Neutrophil (primary cell): ENCODE results near the gene NUP62.

Experiments used
- H3K27ac ChIP-seq: fragments of 200-600 bp; sonication (generic); 2 replicates; pipeline ENCODE4 v1.5.1; 2016; ENCODE audit warnings: mild to moderate bottlenecking, moderate library complexity
- H3K27me3 ChIP-seq: fragments of 200-600 bp; sonication (generic); 2 replicates; pipeline ENCODE4 v1.6.0; 2016; ENCODE audit warnings: mild to moderate bottlenecking
- H3K36me3 ChIP-seq: fragments of 200-600 bp; sonication (generic); 2 replicates; pipeline ENCODE4 v1.5.1; 2017
- H3K4me1 ChIP-seq, 2 experiments: fragments of 200-600 bp in 1 of 2; sonication (generic) in 1 of 2; 1 replicate in 1 of 2; 2 replicates in 1 of 2; pipeline versions ENCODE4 v1.5.1 to v1.6.1; 2013 to 2016; ENCODE audit warnings: low read depth in 1 of 2, low read length in 1 of 2, mild to moderate bottlenecking in 1 of 2, moderate library complexity in 1 of 2; ENCODE audit not compliant: control insufficient read depth in 1 of 2, insufficient read depth in 1 of 2
- H3K4me3 ChIP-seq, 2 experiments: fragments of 200-600 bp in 1 of 2; sonication (generic) in 1 of 2; 1 replicate in 1 of 2; 2 replicates in 1 of 2; pipeline ENCODE4 v1.5.1; 2013 to 2016; ENCODE audit warnings: low read depth in 1 of 2, low read length in 1 of 2, mild to moderate bottlenecking in 1 of 2, moderate library complexity in 1 of 2
- H3K9me3 ChIP-seq: fragments of 200-600 bp; sonication (generic); 2 replicates; pipeline ENCODE4 v1.5.1; 2016
- CTCF ChIP-seq: fragments of 200-600 bp; sonication (generic); IDR thresholded peaks from 2 replicates; pipeline ENCODE4 v1.5.1; 2016; ENCODE audit warnings: antibody characterized with exemption

Gene NUP62

GRCh38 chr19:49869009-49869483 lies 60.3 kb downstream of the NUP62 start:
- peak overlapping the region; percentile 79 to 87 for H3K4me3 ChIP-seq
- H3K4me1 ChIP-seq = peaks cover 50 to 53% of the 10 kb centered on the region in 2 experiments
- TF ChIP-seq CTCF = no peak
- H3K9me3 ChIP-seq = no peaks in the 10 kb centered on the region
- H3K36me3 ChIP-seq = peaks cover 10% of the 10 kb centered on the region
- peak overlapping the region; percentile 91 for H3K27ac ChIP-seq
- H3K27me3 ChIP-seq = no peaks in the 10 kb centered on the region

GRCh38 chr19:49866933-49867782 lies 62.1 kb downstream of the NUP62 start, which contains the start of gene PNKP:
TSS of gene PNKP (minus strand) at chr19:49867576. CDS start at chr19:49867204, 372 bp downstream.
- peak within 1 kb of the TSS; percentile 87 to 93 for H3K4me3 ChIP-seq
- H3K27me3 ChIP-seq = no peaks in the 10 kb centered on the region
- H3K4me1 ChIP-seq = peaks cover 50 to 53% of the 10 kb centered on the region in 2 experiments
- H3K36me3 ChIP-seq = peaks cover 26% of the 10 kb centered on the region
- H3K9me3 ChIP-seq = no peaks in the 10 kb centered on the region
- peak within 1 kb of the TSS; percentile 91 for H3K27ac ChIP-seq
- TF ChIP-seq CTCF = peak; percentile 17

GRCh38 chr19:49864890-49865289 lies 64.4 kb downstream of the NUP62 start:
- peaks cover 49% of the 10 kb centered on the region for H3K36me3 ChIP-seq
- no peaks in the 10 kb centered on the region for H3K27me3 ChIP-seq
- no peaks in the 10 kb centered on the region for H3K9me3 ChIP-seq
- peaks cover 42% of the 10 kb centered on the region in 2 experiments for H3K4me1 ChIP-seq
- no peak overlapping the region for H3K4me3 ChIP-seq
- peak overlapping the region; percentile 45 for H3K27ac ChIP-seq
- no peak for TF ChIP-seq CTCF

GRCh38 chr19:49863935-49864320 lies 65.4 kb downstream of the NUP62 start:
- H3K27me3 ChIP-seq = no peaks in the 10 kb centered on the region
- H3K36me3 ChIP-seq = peaks cover 59% of the 10 kb centered on the region
- H3K4me3 ChIP-seq = no peak overlapping the region
- H3K4me1 ChIP-seq = peaks cover 37 to 39% of the 10 kb centered on the region in 2 experiments
- no peak for TF ChIP-seq CTCF
- H3K27ac ChIP-seq = no peak overlapping the region
- H3K9me3 ChIP-seq = no peaks in the 10 kb centered on the region

- no peaks in the 10 kb centered on the region for H3K9me3 ChIP-seq
- peaks cover 64% of the 10 kb centered on the region for H3K36me3 ChIP-seq
- H3K4me3 ChIP-seq = no peak overlapping the region
- H3K27me3 ChIP-seq = no peaks in the 10 kb centered on the region
- TF ChIP-seq CTCF = no peak
- peaks cover 31 to 33% of the 10 kb centered on the region in 2 experiments for H3K4me1 ChIP-seq
- no peak overlapping the region for H3K27ac ChIP-seq
Measured at GRCh38 chr19:49863254-49863934, 65.9 kb downstream of the NUP62 start.
